Lung (tissue), 12 donors: ENCODE measurements around the gene RALGPS1. TPM values are rescaled to one million over a fixed set of nuclear protein-coding genes. Genes with fewer than 3 reads are reported as not detected.

Source experiments
- ATAC-seq: fragments of 200-7000 bp; cut with Tn5 transposase; one replicate; pipeline ENCODE4 v1.9.1; 2020; ENCODE audit warnings: moderate number of reproducible peaks; ENCODE audit not compliant: insufficient read depth, low FRiP score
- DNase-seq, 3 donors: peaks; one replicate each; pipeline ENCODE4 v3.0.0-alpha.2; 2013 to 2017
- H3K27ac ChIP-seq, 2 donors: one replicate each; pipeline ENCODE4 v1.5.1; 2013; ENCODE audit warnings: mild to moderate bottlenecking in 2 of 2, moderate library complexity in 2 of 2, control low read depth in 1 of 2, inconsistent platforms in 1 of 2, low read depth in 1 of 2, low read length in 1 of 2
- H3K27me3 ChIP-seq, 3 donors: one replicate each; pipeline ENCODE4 v1.5.1; 2013; ENCODE audit warnings: low read length in 2 of 3; ENCODE audit not compliant: control insufficient read depth in 3 of 3, insufficient read depth in 3 of 3
- H3K36me3 ChIP-seq, 4 donors: one replicate each; pipeline ENCODE4 v1.5.1; 2013; ENCODE audit warnings: low read length in 4 of 4, mild to moderate bottlenecking in 1 of 4, moderate library complexity in 1 of 4; ENCODE audit not compliant: control insufficient read depth in 4 of 4, insufficient read depth in 4 of 4
- H3K4me1 ChIP-seq, 5 donors: one replicate each; pipeline ENCODE4 v1.5.1; 2013; ENCODE audit warnings: low read length in 5 of 5, mild to moderate bottlenecking in 2 of 5, moderate library complexity in 1 of 5; ENCODE audit not compliant: control insufficient read depth in 5 of 5, insufficient read depth in 5 of 5
- H3K4me3 ChIP-seq: one replicate; pipeline ENCODE4 v1.5.1; 2013; ENCODE audit warnings: mild to moderate bottlenecking, control low read depth, moderate library complexity
- H3K9ac ChIP-seq, 2 donors: one replicate each; pipeline ENCODE4 v1.5.1; 2013; ENCODE audit warnings: low read length in 2 of 2, control low read depth in 1 of 2; ENCODE audit not compliant: insufficient read depth in 1 of 2
- H3K9me3 ChIP-seq, 4 donors: one replicate each; pipeline ENCODE4 v1.5.1; 2013; ENCODE audit warnings: low read length in 3 of 4, mild to moderate bottlenecking in 1 of 4, moderate library complexity in 1 of 4; ENCODE audit not compliant: control insufficient read depth in 4 of 4, insufficient read depth in 3 of 4
- WGBS, 2 donors: extraction: QIAGEN DNeasy Blood & Tissue Kit; methylation state at CpG; one replicate each; pipeline ENCODE4 v1.1.7; 2013; 5-methylcytosine and 5-hydroxymethylcytosine counted together
- polyA plus RNA-seq, 2 donors: library from polyadenylated mRNA; stranded (reverse); fragments of 200-250 nt; gene quantifications; one replicate each; pipeline ENCODE4 v1.2.1, GENCODE V29; 2013
- total RNA-seq, 2 donors: library from RNA; depleted of rRNA in 1 of 2; stranded (reverse); fragments of >200 nt in 1 of 2; gene quantifications; one replicate each; pipeline ENCODE4 v1.2.1, GENCODE V29; 2014 to 2021
- TF ChIP-seq, protein P1 (sequence below): IDR thresholded peaks from 2 replicates; pipeline ENCODE4 v1.5.1; 2012; ENCODE audit warnings: mild to moderate bottlenecking; ENCODE audit errors: control extremely low read depth, extremely low read depth
- donor health status: control.
- donor health status: control.
- donor health status: Bipolar disorder and iron deficiency.
- donor health status: healthy.
- donor health status: DM: yes; HTN: yes; CAD: no.

RALGPS1 gene
- total and polyA plus RNA-seq, 4 donors: 3.5 to 30.3 (median 11.9) TPM

DNA sequence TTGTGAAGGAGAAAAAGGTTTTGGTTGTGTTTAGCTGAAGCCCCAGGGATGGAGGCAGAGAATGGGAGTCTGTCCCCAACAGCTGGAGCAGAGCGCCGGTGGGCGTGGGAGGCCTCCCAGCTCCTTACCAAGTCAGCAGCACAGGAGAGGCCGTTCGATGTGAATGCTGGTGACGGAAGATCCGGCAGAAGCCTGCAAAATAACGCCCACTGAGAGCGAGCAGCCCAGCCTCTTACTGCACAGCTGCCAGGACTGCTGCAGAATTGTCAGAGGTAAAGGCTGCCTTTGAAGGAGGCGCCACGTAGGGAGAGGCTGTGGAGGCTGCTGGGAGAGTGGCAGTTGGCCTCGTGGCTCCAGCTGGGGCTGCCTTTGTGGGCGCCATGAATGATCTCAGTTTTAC, 181.6 kb downstream of the RALGPS1 start:
- Histone ChIP-seq H3K9me3 (no peaks in the 10 kb centered on the region), H3K9ac (no peak overlapping the region), H3K4me1 (peaks cover 0 to 7% (median 0%) of the 10 kb centered on the region in 5 donors), H3K4me3 (no peak overlapping the region), H3K36me3 (peaks cover 0 to 18% (median 5%) of the 10 kb centered on the region in 4 donors), H3K27ac (no peak overlapping the region), H3K27me3 (no peaks in the 10 kb centered on the region)
- ATAC-seq: no peak
- no peak for DNase-seq
- 92 to 98% methylated on average over 13 of the region's 13 CpGs for WGBS, 2 donors
- TF ChIP-seq, protein P1, sequence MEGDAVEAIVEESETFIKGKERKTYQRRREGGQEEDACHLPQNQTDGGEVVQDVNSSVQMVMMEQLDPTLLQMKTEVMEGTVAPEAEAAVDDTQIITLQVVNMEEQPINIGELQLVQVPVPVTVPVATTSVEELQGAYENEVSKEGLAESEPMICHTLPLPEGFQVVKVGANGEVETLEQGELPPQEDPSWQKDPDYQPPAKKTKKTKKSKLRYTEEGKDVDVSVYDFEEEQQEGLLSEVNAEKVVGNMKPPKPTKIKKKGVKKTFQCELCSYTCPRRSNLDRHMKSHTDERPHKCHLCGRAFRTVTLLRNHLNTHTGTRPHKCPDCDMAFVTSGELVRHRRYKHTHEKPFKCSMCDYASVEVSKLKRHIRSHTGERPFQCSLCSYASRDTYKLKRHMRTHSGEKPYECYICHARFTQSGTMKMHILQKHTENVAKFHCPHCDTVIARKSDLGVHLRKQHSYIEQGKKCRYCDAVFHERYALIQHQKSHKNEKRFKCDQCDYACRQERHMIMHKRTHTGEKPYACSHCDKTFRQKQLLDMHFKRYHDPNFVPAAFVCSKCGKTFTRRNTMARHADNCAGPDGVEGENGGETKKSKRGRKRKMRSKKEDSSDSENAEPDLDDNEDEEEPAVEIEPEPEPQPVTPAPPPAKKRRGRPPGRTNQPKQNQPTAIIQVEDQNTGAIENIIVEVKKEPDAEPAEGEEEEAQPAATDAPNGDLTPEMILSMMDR: no peak

DNA sequence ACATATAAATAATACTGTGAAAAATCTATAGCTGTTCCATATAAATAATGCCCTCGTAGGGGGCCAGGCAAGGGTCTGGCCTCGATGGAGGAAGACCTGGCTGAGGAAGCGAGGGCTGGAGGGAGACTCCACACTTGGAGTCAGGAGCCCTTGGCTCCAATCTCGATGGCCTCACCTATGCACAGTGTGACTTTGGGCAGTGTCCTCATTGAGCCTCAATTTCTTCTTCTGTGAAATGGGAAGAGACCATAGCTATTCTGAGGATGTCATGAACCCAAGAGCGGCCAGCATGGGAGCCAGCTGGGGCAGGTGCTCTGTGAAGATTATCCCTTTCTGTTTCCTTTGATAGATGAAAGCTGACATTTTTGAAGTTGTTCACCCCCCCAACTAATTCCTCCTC, 183.1 kb downstream of the RALGPS1 start:
- Histone ChIP-seq H3K27me3 (no peaks in the 10 kb centered on the region), H3K4me3 (no peak overlapping the region), H3K36me3 (peaks cover 0 to 10% (median 3%) of the 10 kb centered on the region in 4 donors), H3K9ac (no peak overlapping the region), H3K9me3 (no peaks in the 10 kb centered on the region), H3K4me1 (peaks cover 0 to 14% (median 7%) of the 10 kb centered on the region in 5 donors), H3K27ac (no peak overlapping the region)
- ATAC-seq: no peak
- DNase-seq: no peak
- TF ChIP-seq, protein P1: no peak
- WGBS, 2 donors: 93 to 94% methylated on average over 5 of the region's 5 CpGs

GRCh38 chr9:127098916-127099553, 184.5 kb downstream of the RALGPS1 start:
- TF ChIP-seq, protein P1: no peak
- DNase-seq (no peak), ATAC-seq (no peak)
- WGBS, 2 donors: 87 to 89% methylated on average over 7 of the region's 7 CpGs
- Histone ChIP-seq H3K9me3 (no peaks in the 10 kb centered on the region), H3K9ac (no peak overlapping the region), H3K4me1 (peaks cover 2 to 15% (median 7%) of the 10 kb centered on the region in 5 donors), H3K27ac (peak overlapping the region in 1 of 2 donors; percentile 78), H3K4me3 (no peak overlapping the region), H3K36me3 (peaks cover 0 to 5% (median 1%) of the 10 kb centered on the region in 4 donors), H3K27me3 (no peaks in the 10 kb centered on the region)
